ENCODE results near the gene ZNF275.
A peak's percentile ranks its signal among the peaks of the same experiment; 100 is the strongest.

Gene ZNF275

GRCh38 chrX:153400146-153401132 is 66.5 kb downstream of the ZNF275 start:
- DNase-seq (ENCODE audit: low read depth, low spot score): peak; percentile 41
- no peak overlapping the region for H3K4me3 ChIP-seq (ENCODE audit: low read length)

GRCh38 chrX:153401133-153401764 is 67.3 kb downstream of the ZNF275 start, which contains the start of gene PNMA6E:
Gene PNMA6E (minus strand): TSS chrX:153401350. CDS start chrX:153398849, 2,501 bp downstream.
- no peak for DNase-seq (ENCODE audit: low read depth, low spot score)
- no peak within 1 kb of the TSS for H3K4me3 ChIP-seq (ENCODE audit: low read length)
